ENCODE results near the gene MARVELD1.

GRCh38 chr10:97759946-97760345 lies 46.4 kb downstream of the MARVELD1 start:
- TF ChIP-seq CTCF (IDR thresholded peaks at IDR 0.05 in 8 of 11, conservative IDR thresholded peaks at IDR 0.05 in 3 of 11) = no peak
- TF ChIP-seq POLR2A (IDR thresholded peaks at IDR 0.05) = no peak
- TF ChIP-seq POLR2AphosphoS5 (IDR thresholded peaks at IDR 0.05) = no peak

All from spleen (tissue), 7 donors.